H1 (cell line): ENCODE data around the gene WFDC10B. TPM values are rescaled to one million over a fixed set of nuclear protein-coding genes. Genes with fewer than 3 reads are reported as not detected.

Source experiments
- CTCF ChIA-PET: fragments of 300-600 bp; sonication (Branson Sonifier 250); formaldehyde crosslinking; loops from one replicate; lab custom pipeline; 2021; ENCODE audit not compliant: partially characterized antibody; lab: Charles Lee
- POLR2A ChIA-PET: fragments of 300-600 bp; sonication (Branson Sonifier 250); formaldehyde crosslinking; loops from one replicate; lab custom pipeline; 2021; ENCODE audit warnings: inconsistent platforms; ENCODE audit not compliant: partially characterized antibody; lab: Charles Lee
- DNase-seq, 2 experiments: peaks; one replicate each; pipeline versions ENCODE4 v3.0.0 to v3.0.0-alpha.2; 2010 to 2022; ENCODE audit warnings: low spot score in 2 of 2, low read depth in 1 of 2, mixed read lengths in 1 of 2
- FAIRE-seq: peaks from 2 replicates; lab custom pipeline; 2011; peaks lifted over from hg19 to GRCh38; lab: Jason Lieb, UNC
- H2AFZ ChIP-seq: 2 replicates; pipeline ENCODE4 v1.8.1; 2012; ENCODE audit warnings: low read length, inconsistent platforms
- H2AK5ac ChIP-seq: 2 replicates; pipeline ENCODE4 v1.6.1; 2013; ENCODE audit warnings: low read depth, low read length
- H2BK120ac ChIP-seq: replicated peaks from 2 replicates; pipeline ENCODE3; 2013; ENCODE audit warnings: low read depth, low read length, inconsistent platforms
- H2BK12ac ChIP-seq: 2 replicates; pipeline ENCODE4 v1.6.1; 2013; ENCODE audit warnings: low read depth, low read length
- H2BK15ac ChIP-seq: 2 replicates; pipeline ENCODE4 v1.6.1; 2013; ENCODE audit warnings: low read length
- H2BK20ac ChIP-seq: 2 replicates; pipeline ENCODE4 v1.6.1; 2013; ENCODE audit warnings: low read length
- H2BK5ac ChIP-seq: 2 replicates; pipeline ENCODE4 v1.6.1; 2013; ENCODE audit warnings: low read depth, low read length
- H3K14ac ChIP-seq: 2 replicates; pipeline ENCODE4 v1.6.1; 2013; ENCODE audit warnings: inconsistent platforms; ENCODE audit not compliant: insufficient read length
- H3K18ac ChIP-seq: 2 replicates; pipeline ENCODE4 v1.6.1; 2013; ENCODE audit warnings: low read length; ENCODE audit errors: extremely low read depth
- H3K23ac ChIP-seq: 2 replicates; pipeline ENCODE4 v1.6.1; 2013; ENCODE audit warnings: inconsistent platforms; ENCODE audit not compliant: insufficient read length
- H3K23me2 ChIP-seq: 2 replicates; pipeline ENCODE4 v1.6.1; 2013; ENCODE audit warnings: low read depth, low read length
- H3K27ac ChIP-seq: 2 replicates; pipeline ENCODE4 v1.6.1; 2011; ENCODE audit warnings: low read depth, low read length, inconsistent platforms
- H3K27me3 ChIP-seq, 4 experiments: replicated peaks in 1 of 4; 1 replicate in 1 of 4; 2 replicates in 3 of 4; pipeline versions ENCODE4 v1.6.1 to v1.8.1; 2011 to 2013; ENCODE audit warnings: low read length in 3 of 4, mild to moderate bottlenecking in 3 of 4, inconsistent platforms in 2 of 4, mixed read lengths in 2 of 4, moderate library complexity in 1 of 4; ENCODE audit not compliant: control insufficient read depth in 3 of 4, insufficient read depth in 3 of 4; ENCODE audit errors: extremely low read depth in 1 of 4
- H3K36me3 ChIP-seq, 4 experiments: 2 replicates each; pipeline versions ENCODE4 v1.6.1 to v1.8.1; 2011 to 2013; ENCODE audit warnings: mild to moderate bottlenecking in 4 of 4, low read length in 3 of 4, moderate library complexity in 2 of 4, control low read depth in 1 of 4, inconsistent platforms in 1 of 4; ENCODE audit not compliant: insufficient read depth in 4 of 4, control insufficient read depth in 2 of 4
- H3K4ac ChIP-seq: replicated peaks from 2 replicates; pipeline ENCODE3; 2013; ENCODE audit warnings: low read length, low read depth, mixed read lengths, inconsistent platforms; ENCODE audit not compliant: insufficient read length
- H3K4me1 ChIP-seq, 4 experiments: replicated peaks in 1 of 4; 1 replicate in 1 of 4; 2 replicates in 3 of 4; pipeline versions ENCODE4 v1.6.1 to v1.8.1; 2011 to 2013; ENCODE audit warnings: low read length in 3 of 4, inconsistent platforms in 2 of 4, mixed read lengths in 1 of 4; ENCODE audit not compliant: insufficient read depth in 4 of 4, control insufficient read depth in 3 of 4
- H3K4me2 ChIP-seq, 2 experiments: 2 replicates each; pipeline versions ENCODE4 v1.6.1 to v1.8.1; 2011 to 2013; ENCODE audit warnings: low read depth in 2 of 2, low read length in 2 of 2, control low read depth in 1 of 2, inconsistent platforms in 1 of 2, mild to moderate bottlenecking in 1 of 2; ENCODE audit not compliant: insufficient read depth in 1 of 2
- H3K4me3 ChIP-seq, 4 experiments: fragments of 200-600, 300-600 bp in 1 of 4; sonication (generic), shearing (Covaris generic), sonication (Bioruptor Twin) in 1 of 4; 2 replicates each; pipeline versions ENCODE4 v1.5.1 to v1.8.1; 2011 to 2016; ENCODE audit warnings: low read length in 4 of 4, low read depth in 3 of 4, control low read depth in 2 of 4, inconsistent platforms in 2 of 4, mild to moderate bottlenecking in 2 of 4, mixed read lengths in 1 of 4, moderate library complexity in 1 of 4; ENCODE audit not compliant: insufficient read depth in 2 of 4; ENCODE audit errors: extremely low read depth in 1 of 4
- H3K56ac ChIP-seq: replicated peaks from 2 replicates; pipeline ENCODE3; 2013; ENCODE audit warnings: low read depth, mild to moderate bottlenecking, mixed read lengths, low read length, inconsistent platforms; ENCODE audit not compliant: insufficient read length
- H3K79me1 ChIP-seq: 2 replicates; pipeline ENCODE4 v1.6.1; 2013; ENCODE audit warnings: low read depth, low read length, control low read depth
- H3K79me2 ChIP-seq, 2 experiments: 2 replicates each; pipeline versions ENCODE4 v1.6.1 to v1.8.1; 2012 to 2013; ENCODE audit warnings: low read length in 2 of 2, mild to moderate bottlenecking in 2 of 2, inconsistent platforms in 1 of 2; ENCODE audit not compliant: insufficient read depth in 2 of 2, control insufficient read depth in 1 of 2
- H3K9ac ChIP-seq, 4 experiments: replicated peaks in 1 of 4; 1 replicate in 1 of 4; 2 replicates in 3 of 4; pipeline versions ENCODE4 v1.6.1 to v1.8.1; 2011 to 2013; ENCODE audit warnings: low read depth in 3 of 4, low read length in 3 of 4, control low read depth in 2 of 4, mild to moderate bottlenecking in 2 of 4, moderate library complexity in 2 of 4, inconsistent platforms in 1 of 4; ENCODE audit errors: extremely low read depth in 1 of 4
- H3K9me3 ChIP-seq, 2 experiments: 2 replicates each; pipeline versions ENCODE4 v1.6.1 to v1.8.1; 2012 to 2013; ENCODE audit warnings: mild to moderate bottlenecking in 2 of 2, moderate library complexity in 2 of 2, control low read depth in 1 of 2, inconsistent platforms in 1 of 2, low read depth in 1 of 2, low read length in 1 of 2, mixed read lengths in 1 of 2; ENCODE audit not compliant: insufficient read depth in 2 of 2
- H4K20me1 ChIP-seq, 2 experiments: replicated peaks in 1 of 2; 2 replicates each; pipeline versions ENCODE3 to v1.8.1; 2011 to 2013; ENCODE audit warnings: inconsistent platforms in 2 of 2, low read length in 2 of 2, mild to moderate bottlenecking in 1 of 2; ENCODE audit not compliant: insufficient read depth in 2 of 2, control insufficient read depth in 1 of 2
- H4K5ac ChIP-seq: 2 replicates; pipeline ENCODE4 v1.6.1; 2013; ENCODE audit warnings: low read length, low read depth, mixed read lengths, inconsistent platforms; ENCODE audit not compliant: insufficient read length
- H4K8ac ChIP-seq: 2 replicates; pipeline ENCODE4 v1.8.0; 2013; ENCODE audit warnings: mild to moderate bottlenecking, moderate library complexity, low read length, inconsistent platforms; ENCODE audit not compliant: insufficient read depth; ENCODE audit errors: extremely low read depth
- H4K91ac ChIP-seq: replicated peaks from 2 replicates; pipeline ENCODE3; 2013; ENCODE audit warnings: low read length, mixed read lengths, inconsistent platforms; ENCODE audit not compliant: insufficient read length
- CBX5 ChIP-seq: fragments of 300-800, 300-1000 bp; sonication (generic); IDR thresholded peaks from 2 replicates; pipeline ENCODE4 v1.7.1; 2016; ENCODE audit warnings: antibody characterized with exemption, low read length, low read depth
- HDAC6 ChIP-seq: IDR thresholded peaks from one replicate; pipeline ENCODE4 v1.7.1; 2012; ENCODE audit warnings: low read depth, mild to moderate bottlenecking, inconsistent platforms, low read length, moderate library complexity
- SP4 ChIP-seq: IDR thresholded peaks from 2 replicates; pipeline ENCODE4 v1.6.1; 2012; ENCODE audit warnings: low read length, inconsistent platforms
- TAF1 ChIP-seq: IDR thresholded peaks from 2 replicates; pipeline ENCODE4 v1.6.1; 2011; ENCODE audit warnings: mild to moderate bottlenecking, low read depth, low read length
- WGBS, 2 experiments: shearing (Covaris generic) in 1 of 2; methylation state at CpG; one replicate each; pipeline versions ENCODE4 v1.1.6 to v1.1.7; 2013 to 2015; ENCODE audit warnings: low lambda C conversion rate in 2 of 2, mixed read lengths in 2 of 2, inconsistent platforms in 1 of 2, low coverage in 1 of 2, missing lambda C conversion rate in 1 of 2; ENCODE audit not compliant: insufficient replicate concordance in 2 of 2, insufficient coverage in 1 of 2, insufficient read length in 1 of 2; ENCODE audit errors: extremely low coverage in 1 of 2, missing lambda C conversion rate in 1 of 2; 5-methylcytosine and 5-hydroxymethylcytosine counted together
- polyA plus RNA-seq, 7 experiments: library from polyadenylated mRNA; depleted of rRNA in 3 of 7; stranded (reverse) in 5 of 7; unstranded in 2 of 7; fragments of >200 nt in 5 of 7; fragments of 200-250 nt in 2 of 7; gene quantifications; 1 replicate in 5 of 7; 2 replicates in 1 of 7; 4 replicates in 1 of 7; pipeline versions ENCODE4 v1.2.1 to v1.2.3, GENCODE V29; 2011 to 2013; ENCODE audit warnings: missing spikeins in 2 of 7, mixed read lengths in 2 of 7
- total RNA-seq: library from RNA; stranded (reverse); fragmentation: NEBNext Ultra II Directional; extraction: Animal tissue kit (Norgen Biotek cat#: 25700); gene quantifications from 2 replicates; pipeline ENCODE4 v1.2.1, GENCODE V29; 2021
- TF ChIP-seq, protein P1 (sequence below): IDR thresholded peaks from 2 replicates; pipeline ENCODE4 v1.6.1; 2012; ENCODE audit warnings: inconsistent platforms

The WFDC10B gene
- total and polyA plus RNA-seq, 2 of the 8 experiments (the other 6 are each of a cell fraction or from before 2014, with no cell fraction given), result 0.21 to 0.54 TPM

DNA sequence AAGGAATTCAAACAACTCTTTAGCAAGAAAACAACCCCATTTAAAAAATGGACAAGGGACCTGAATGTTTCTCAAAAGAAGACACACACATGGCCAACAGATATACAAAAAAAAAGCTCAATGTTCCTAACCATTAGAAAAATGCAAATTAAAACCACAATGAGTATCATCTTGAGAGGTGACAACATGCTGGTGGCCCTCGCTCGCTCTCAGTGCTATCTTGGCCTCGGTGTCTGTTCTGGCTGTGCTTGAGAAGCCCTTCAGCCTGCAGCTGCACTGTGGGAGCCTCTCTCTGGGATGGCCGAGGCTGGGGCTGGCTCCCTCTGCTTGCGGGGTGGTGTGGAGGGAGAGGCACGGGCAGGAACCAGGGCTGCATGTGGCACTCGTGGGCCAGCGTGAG is 30.7 kb upstream of the WFDC10B start:
- H2BK12ac ChIP-seq, result no peak overlapping the region
- no peak overlapping the region for H2BK15ac ChIP-seq
- TF ChIP-seq CBX5 (no peak), SP4 (no peak), HDAC6 (no peak), TAF1 (no peak)
- TF ChIP-seq, protein P1, sequence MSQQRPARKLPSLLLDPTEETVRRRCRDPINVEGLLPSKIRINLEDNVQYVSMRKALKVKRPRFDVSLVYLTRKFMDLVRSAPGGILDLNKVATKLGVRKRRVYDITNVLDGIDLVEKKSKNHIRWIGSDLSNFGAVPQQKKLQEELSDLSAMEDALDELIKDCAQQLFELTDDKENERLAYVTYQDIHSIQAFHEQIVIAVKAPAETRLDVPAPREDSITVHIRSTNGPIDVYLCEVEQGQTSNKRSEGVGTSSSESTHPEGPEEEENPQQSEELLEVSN, result no peak
- no peak overlapping the region for H3K27ac ChIP-seq
- no peak overlapping the region for H4K5ac ChIP-seq
- no peak overlapping the region for H3K9ac ChIP-seq
- peaks cover 9 to 11% of the 10 kb centered on the region in 2 experiments; a peak in 3 of 4 replicates for H3K9me3 ChIP-seq
- H2BK120ac ChIP-seq, result no peak overlapping the region
- H3K23me2 ChIP-seq, result no peaks in the 10 kb centered on the region
- no peak overlapping the region for H3K14ac ChIP-seq
- no peaks in the 10 kb centered on the region for H3K79me2 ChIP-seq
- no peak overlapping the region for H3K4me2 ChIP-seq
- H3K36me3 ChIP-seq, result peaks cover 0 to 3% (median 0%) of the 10 kb centered on the region in 4 experiments; a peak in 1 of 8 replicates
- no peak overlapping the region for H2BK20ac ChIP-seq
- H3K4me1 ChIP-seq, result no peaks in the 10 kb centered on the region
- no peak overlapping the region for H3K18ac ChIP-seq
- 81% methylated on average over 6 of the region's 8 CpGs; no CpG with 5 or more reads in 1 of the 2 experiments for WGBS, 2 experiments
- no peak overlapping the region for H3K4me3 ChIP-seq
- no peak overlapping the region for H2AFZ ChIP-seq
- H3K27me3 ChIP-seq, result no peaks in the 10 kb centered on the region
- H3K23ac ChIP-seq, result no peak overlapping the region
- H3K79me1 ChIP-seq, result no peaks in the 10 kb centered on the region
- no peak overlapping the region for H4K91ac ChIP-seq
- H2BK5ac ChIP-seq, result no peak overlapping the region
- CTCF ChIA-PET, result interaction anchor here (0.6 kb wide), 1 partner anchor 54 kb away, joined by 3 read pairs; no protein-coding TSS in a partner anchor
- POLR2A ChIA-PET, result no interaction called here
- no peaks in the 10 kb centered on the region for H4K20me1 ChIP-seq
- H4K8ac ChIP-seq, result no peak overlapping the region
- no peak overlapping the region for H3K56ac ChIP-seq
- H2AK5ac ChIP-seq, result no peak overlapping the region
- no peak overlapping the region for H3K4ac ChIP-seq
- FAIRE-seq (no peak), DNase-seq (no peak)
